ENCODE measurements around the gene KCNMA1.

The KCNMA1 gene

GRCh38 chr10:77498829-77499228, 138.8 kb downstream of the KCNMA1 start:
- Histone ChIP-seq H3K27me3 (ENCODE audit: control insufficient read depth in 1 of 2, insufficient read depth in 2 of 2, low read length in 2 of 2) (no peaks in the 10 kb centered on the region), H3K4me1 (ENCODE audit: control insufficient read depth, insufficient read depth, low read length) (peaks cover 52% of the 10 kb centered on the region), H3K9ac (ENCODE audit: low read length in 2 of 2) (no peak overlapping the region), H3K9me3 (ENCODE audit: control insufficient read depth in 2 of 2, low read length in 2 of 2) (no peaks in the 10 kb centered on the region), H3K36me3 (ENCODE audit: control insufficient read depth in 2 of 2, insufficient read depth in 2 of 2, low read length in 2 of 2) (no peaks in the 10 kb centered on the region), H3K4me3 (ENCODE audit: low read length in 2 of 2) (no peak overlapping the region), H3K27ac (ENCODE audit: low read length) (no peak overlapping the region)

GRCh38 chr10:77498210-77498609, 139.4 kb downstream of the KCNMA1 start:
- Histone ChIP-seq H3K4me1 (ENCODE audit: control insufficient read depth, insufficient read depth, low read length) (peaks cover 58% of the 10 kb centered on the region), H3K4me3 (ENCODE audit: low read length in 2 of 2) (no peak overlapping the region), H3K36me3 (ENCODE audit: control insufficient read depth in 2 of 2, insufficient read depth in 2 of 2, low read length in 2 of 2) (peaks cover 0 to 6% of the 10 kb centered on the region in 2 donors), H3K9ac (ENCODE audit: low read length in 2 of 2) (no peak overlapping the region), H3K27me3 (ENCODE audit: control insufficient read depth in 1 of 2, insufficient read depth in 2 of 2, low read length in 2 of 2) (no peaks in the 10 kb centered on the region), H3K9me3 (ENCODE audit: control insufficient read depth in 2 of 2, low read length in 2 of 2) (no peaks in the 10 kb centered on the region), H3K27ac (ENCODE audit: low read length) (no peak overlapping the region)

GRCh38 chr10:77497748-77498147, 139.9 kb downstream of the KCNMA1 start:
- Histone ChIP-seq H3K36me3 (ENCODE audit: control insufficient read depth in 2 of 2, insufficient read depth in 2 of 2, low read length in 2 of 2) (peaks cover 2 to 6% of the 10 kb centered on the region in 2 donors), H3K4me3 (ENCODE audit: low read length in 2 of 2) (no peak overlapping the region), H3K27me3 (ENCODE audit: control insufficient read depth in 1 of 2, insufficient read depth in 2 of 2, low read length in 2 of 2) (no peaks in the 10 kb centered on the region), H3K27ac (ENCODE audit: low read length) (no peak overlapping the region), H3K4me1 (ENCODE audit: control insufficient read depth, insufficient read depth, low read length) (peaks cover 59% of the 10 kb centered on the region), H3K9ac (ENCODE audit: low read length in 2 of 2) (no peak overlapping the region), H3K9me3 (ENCODE audit: control insufficient read depth in 2 of 2, low read length in 2 of 2) (no peaks in the 10 kb centered on the region)

DNA sequence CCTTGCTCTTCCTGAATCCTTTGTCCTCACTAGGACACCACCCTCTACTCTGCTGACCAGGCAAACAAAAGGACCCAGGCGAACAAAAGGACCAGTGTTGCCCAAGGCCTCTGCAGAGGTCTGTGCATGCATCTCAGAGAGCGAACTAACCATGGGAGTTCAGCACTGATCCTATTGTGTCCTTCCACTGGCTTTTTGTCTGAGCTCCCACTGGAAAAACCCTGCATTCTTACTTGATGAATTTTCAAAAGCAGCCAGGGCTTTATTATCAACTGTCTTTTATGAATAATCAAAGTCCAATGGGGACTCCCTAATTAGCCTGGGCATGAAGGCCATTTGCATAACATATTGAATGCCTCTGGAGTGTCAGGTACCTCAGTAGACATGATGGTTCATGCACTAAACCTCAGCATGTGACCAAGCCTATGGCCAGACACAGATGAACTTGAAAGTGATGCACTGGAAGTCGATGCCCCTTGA, 140.6 kb downstream of the KCNMA1 start:
- Histone ChIP-seq H3K9me3 (ENCODE audit: control insufficient read depth in 2 of 2, low read length in 2 of 2) (no peaks in the 10 kb centered on the region), H3K27me3 (ENCODE audit: control insufficient read depth in 1 of 2, insufficient read depth in 2 of 2, low read length in 2 of 2) (no peaks in the 10 kb centered on the region), H3K4me1 (ENCODE audit: control insufficient read depth, insufficient read depth, low read length) (peaks cover 57% of the 10 kb centered on the region), H3K9ac (ENCODE audit: low read length in 2 of 2) (no peak overlapping the region), H3K27ac (ENCODE audit: low read length) (no peak overlapping the region), H3K36me3 (ENCODE audit: control insufficient read depth in 2 of 2, insufficient read depth in 2 of 2, low read length in 2 of 2) (peaks cover 3 to 10% of the 10 kb centered on the region in 2 donors), H3K4me3 (ENCODE audit: low read length in 2 of 2) (no peak overlapping the region)

DNA sequence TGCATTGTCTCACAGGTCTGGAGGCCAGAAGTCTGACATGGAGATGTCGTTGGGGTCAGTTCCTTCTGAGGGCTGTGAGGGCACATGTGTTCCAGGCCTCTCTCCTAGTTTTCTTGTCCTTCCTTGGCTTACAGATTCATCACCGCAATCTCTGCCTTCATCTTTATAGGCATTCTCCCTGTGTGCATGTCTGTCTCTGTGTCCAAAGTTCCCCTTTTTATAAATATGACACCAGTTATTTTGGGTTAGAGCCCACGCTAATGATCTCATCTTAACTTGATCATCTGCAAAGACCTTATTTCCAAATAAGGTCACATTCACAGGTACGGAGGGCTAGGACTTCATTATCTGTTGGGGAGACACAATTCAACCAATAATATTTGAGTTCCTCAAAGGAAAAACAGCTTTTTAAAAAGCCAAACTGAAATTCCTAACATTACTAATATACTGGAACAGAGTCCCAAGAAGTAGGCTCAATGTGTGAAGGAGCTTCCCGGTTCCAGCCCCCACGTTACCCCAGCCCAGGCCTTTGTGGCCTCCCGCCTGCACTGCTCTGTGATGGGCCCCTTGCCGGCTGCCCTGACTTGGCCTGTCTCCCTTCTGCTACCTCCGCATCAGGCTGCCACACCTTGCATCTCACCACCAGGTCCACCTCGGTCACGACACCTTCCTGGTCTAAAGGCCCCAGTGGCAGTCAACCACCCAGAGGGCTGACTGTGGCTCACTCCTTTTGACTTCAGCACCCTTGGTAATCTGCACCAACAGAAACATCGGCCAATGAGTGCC, 142.7 kb downstream of the KCNMA1 start:
- Histone ChIP-seq H3K9me3 (ENCODE audit: control insufficient read depth in 2 of 2, low read length in 2 of 2) (no peaks in the 10 kb centered on the region), H3K4me1 (ENCODE audit: control insufficient read depth, insufficient read depth, low read length) (peaks cover 52% of the 10 kb centered on the region), H3K4me3 (ENCODE audit: low read length in 2 of 2) (no peak overlapping the region), H3K9ac (ENCODE audit: low read length in 2 of 2) (no peak overlapping the region), H3K27ac (ENCODE audit: low read length) (no peak overlapping the region), H3K27me3 (ENCODE audit: control insufficient read depth in 1 of 2, insufficient read depth in 2 of 2, low read length in 2 of 2) (no peaks in the 10 kb centered on the region), H3K36me3 (ENCODE audit: control insufficient read depth in 2 of 2, insufficient read depth in 2 of 2, low read length in 2 of 2) (peaks cover 3 to 10% of the 10 kb centered on the region in 2 donors)

- Histone ChIP-seq H3K4me1 (ENCODE audit: control insufficient read depth, insufficient read depth, low read length) (peaks cover 52% of the 10 kb centered on the region), H3K27ac (ENCODE audit: low read length) (no peak overlapping the region), H3K9ac (ENCODE audit: low read length in 2 of 2) (no peak overlapping the region)
These were observed 143.3 kb downstream of the KCNMA1 start for GRCh38 chr10:77494327-77494726.

GRCh38 chr10:77493851-77494261, 143.8 kb downstream of the KCNMA1 start:
- Histone ChIP-seq H3K36me3 (ENCODE audit: control insufficient read depth in 2 of 2, insufficient read depth in 2 of 2, low read length in 2 of 2) (peaks cover 3 to 10% of the 10 kb centered on the region in 2 donors), H3K4me1 (ENCODE audit: control insufficient read depth, insufficient read depth, low read length) (peaks cover 51% of the 10 kb centered on the region), H3K4me3 (ENCODE audit: low read length in 2 of 2) (no peak overlapping the region), H3K9ac (ENCODE audit: low read length in 2 of 2) (no peak overlapping the region), H3K9me3 (ENCODE audit: control insufficient read depth in 2 of 2, low read length in 2 of 2) (no peaks in the 10 kb centered on the region), H3K27ac (ENCODE audit: low read length) (no peak overlapping the region), H3K27me3 (ENCODE audit: control insufficient read depth in 1 of 2, insufficient read depth in 2 of 2, low read length in 2 of 2) (no peaks in the 10 kb centered on the region)

More at GRCh38 chr10:77494327-77494726, 143.3 kb downstream of the KCNMA1 start:
- no peaks in the 10 kb centered on the region for H3K27me3 ChIP-seq (ENCODE audit: control insufficient read depth in 1 of 2, insufficient read depth in 2 of 2, low read length in 2 of 2)
- no peaks in the 10 kb centered on the region for H3K9me3 ChIP-seq (ENCODE audit: control insufficient read depth in 2 of 2, low read length in 2 of 2)
- H3K4me3 ChIP-seq (ENCODE audit: low read length in 2 of 2): no peak overlapping the region
- peaks cover 3 to 10% of the 10 kb centered on the region in 2 donors for H3K36me3 ChIP-seq (ENCODE audit: control insufficient read depth in 2 of 2, insufficient read depth in 2 of 2, low read length in 2 of 2)

GRCh38 chr10:77493239-77493806, 144.3 kb downstream of the KCNMA1 start:
- H3K9me3 ChIP-seq (ENCODE audit: control insufficient read depth in 2 of 2, low read length in 2 of 2): no peaks in the 10 kb centered on the region
- no peak overlapping the region for H3K4me3 ChIP-seq (ENCODE audit: low read length in 2 of 2)
- H3K27me3 ChIP-seq (ENCODE audit: control insufficient read depth in 1 of 2, insufficient read depth in 2 of 2, low read length in 2 of 2): no peaks in the 10 kb centered on the region
- H3K27ac ChIP-seq (ENCODE audit: low read length): no peak overlapping the region
- peaks cover 3 to 10% of the 10 kb centered on the region in 2 donors for H3K36me3 ChIP-seq (ENCODE audit: control insufficient read depth in 2 of 2, insufficient read depth in 2 of 2, low read length in 2 of 2)
- peaks cover 46% of the 10 kb centered on the region for H3K4me1 ChIP-seq (ENCODE audit: control insufficient read depth, insufficient read depth, low read length)
- no peak overlapping the region for H3K9ac ChIP-seq (ENCODE audit: low read length in 2 of 2)

GRCh38 chr10:77492368-77492994, 145.1 kb downstream of the KCNMA1 start:
- H3K9me3 ChIP-seq (ENCODE audit: control insufficient read depth in 2 of 2, low read length in 2 of 2): no peaks in the 10 kb centered on the region

GRCh38 chr10:77490534-77491314, 146.9 kb downstream of the KCNMA1 start:
- no peak overlapping the region for H3K27ac ChIP-seq (ENCODE audit: low read length)
- no peaks in the 10 kb centered on the region for H3K9me3 ChIP-seq (ENCODE audit: control insufficient read depth in 2 of 2, low read length in 2 of 2)
- no peak overlapping the region for H3K4me3 ChIP-seq (ENCODE audit: low read length in 2 of 2)
- no peaks in the 10 kb centered on the region for H3K27me3 ChIP-seq (ENCODE audit: control insufficient read depth in 1 of 2, insufficient read depth in 2 of 2, low read length in 2 of 2)
- no peak overlapping the region for H3K9ac ChIP-seq (ENCODE audit: low read length in 2 of 2)
- peaks cover 7 to 10% of the 10 kb centered on the region in 2 donors for H3K36me3 ChIP-seq (ENCODE audit: control insufficient read depth in 2 of 2, insufficient read depth in 2 of 2, low read length in 2 of 2)
- H3K4me1 ChIP-seq (ENCODE audit: control insufficient read depth, insufficient read depth, low read length): peaks cover 28% of the 10 kb centered on the region

More at GRCh38 chr10:77492368-77492994, 145.1 kb downstream of the KCNMA1 start:
- H3K27me3 ChIP-seq (ENCODE audit: control insufficient read depth in 1 of 2, insufficient read depth in 2 of 2, low read length in 2 of 2): no peaks in the 10 kb centered on the region
- peaks cover 7 to 10% of the 10 kb centered on the region in 2 donors for H3K36me3 ChIP-seq (ENCODE audit: control insufficient read depth in 2 of 2, insufficient read depth in 2 of 2, low read length in 2 of 2)
- H3K27ac ChIP-seq (ENCODE audit: low read length): no peak overlapping the region
- no peak overlapping the region for H3K9ac ChIP-seq (ENCODE audit: low read length in 2 of 2)
- H3K4me1 ChIP-seq (ENCODE audit: control insufficient read depth, insufficient read depth, low read length): peaks cover 38% of the 10 kb centered on the region
- no peak overlapping the region for H3K4me3 ChIP-seq (ENCODE audit: low read length in 2 of 2)
